Right lobe of liver (tissue), 4 donors: ENCODE measurements around the gene PLXNA4.

ENCODE experiments used
- CTCF ChIP-seq, 4 donors: fragments of 200-600 bp in 3 of 4; fragments of 450-650 bp in 1 of 4; IDR thresholded peaks; one replicate each; pipeline versions ENCODE4 v1.5.1 to v1.8.0; 2016 to 2022; ENCODE audit warnings: antibody characterized with exemption in 4 of 4, mild to moderate bottlenecking in 2 of 4
- POLR2A ChIP-seq: fragments of 450-650 bp; IDR thresholded peaks from one replicate; pipeline ENCODE4 v1.6.1; 2017; ENCODE audit warnings: antibody characterized with exemption, mild to moderate bottlenecking
- donor health status: DM: no; HTN: no; CAD: no.
- donor health status: DM: no; HTN: no; CAD: no.
- donor health status: DM: no; HTN: yes; CAD: no.

- TF ChIP-seq CTCF (IDR thresholded peaks at IDR 0.05) = no peak
- no peak for TF ChIP-seq POLR2A
Measured at GRCh38 chr7:132584796-132585494, 8.7 kb upstream of the PLXNA4 start.
